Testis (tissue), 2 donors: ENCODE measurements around the gene ORC1.

Source experiments
- CTCF ChIP-seq, 3 experiments: fragments of 450-650 bp in 2 of 3; fragments of 200-600 bp in 1 of 3; sonication (generic) in 1 of 3; IDR thresholded peaks; one replicate each; pipeline ENCODE4 v1.5.1; 2016 to 2019; ENCODE audit warnings: antibody characterized with exemption in 3 of 3, mild to moderate bottlenecking in 2 of 3, moderate library complexity in 1 of 3
- POLR2A ChIP-seq: fragments of 450-650 bp; IDR thresholded peaks from one replicate; pipeline ENCODE4 v1.6.1; 2017; ENCODE audit warnings: antibody characterized with exemption, mild to moderate bottlenecking, moderate library complexity

DNA sequence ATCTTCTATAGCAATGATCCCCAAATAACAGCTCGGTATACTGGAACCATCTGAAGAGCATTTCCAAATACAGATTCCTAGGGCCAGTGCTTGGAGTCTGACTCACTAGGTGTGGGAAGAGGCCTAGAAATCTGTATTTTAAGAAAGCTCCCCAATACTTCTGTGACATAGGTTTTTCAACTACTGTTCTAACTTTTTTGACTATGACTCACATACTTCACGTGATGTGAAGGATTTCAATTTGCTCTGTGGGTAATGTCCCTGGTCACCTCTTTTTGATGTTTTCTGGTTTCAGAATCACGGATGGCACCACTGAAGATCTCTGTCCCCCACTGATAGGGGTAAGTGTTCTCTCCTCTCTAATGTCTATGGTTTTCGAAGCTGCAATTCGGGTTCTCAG, 11.0 kb downstream of the ORC1 start:
- TF ChIP-seq CTCF (IDR thresholded peaks at IDR 0.05) (no peak), POLR2A (no peak)
